GM18526 (cell line): ENCODE measurements around the gene GIMAP5.

Experiments
- POLR2A ChIP-seq: IDR thresholded peaks from 3 replicates; pipeline ENCODE4 v1.6.1; 2011; ENCODE audit not compliant: insufficient read length; ENCODE audit errors: extremely low read depth

The GIMAP5 gene

DNA sequence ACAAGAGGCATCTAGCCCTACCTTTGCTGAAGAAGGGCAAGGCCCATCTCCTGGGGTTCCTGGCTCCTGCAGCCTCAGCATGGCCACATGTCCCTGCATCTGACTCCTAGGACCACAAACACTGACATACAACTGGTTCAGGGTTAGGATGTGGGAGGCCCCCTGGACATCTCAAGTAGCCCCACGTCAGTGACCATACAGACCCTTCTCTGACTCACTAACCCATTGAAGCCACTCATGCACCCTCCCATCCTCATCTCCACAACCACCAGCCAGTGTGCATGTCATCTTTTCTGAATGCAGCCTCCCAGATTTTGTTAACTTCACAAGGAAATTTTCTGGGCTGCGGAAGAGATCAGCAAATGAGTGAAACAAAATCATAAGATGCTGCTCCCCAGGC is 44.7 kb downstream of the GIMAP5 start:
- no peak for TF ChIP-seq POLR2A

GRCh38 chr7:150784120-150784736 is 47.0 kb downstream of the GIMAP5 start:
- no peak for TF ChIP-seq POLR2A

- no peak for TF ChIP-seq POLR2A
These were observed 47.7 kb downstream of the GIMAP5 start for GRCh38 chr7:150784954-150785353.

- no peak for TF ChIP-seq POLR2A
These were observed 50.4 kb downstream of the GIMAP5 start for GRCh38 chr7:150787321-150788281.

DNA sequence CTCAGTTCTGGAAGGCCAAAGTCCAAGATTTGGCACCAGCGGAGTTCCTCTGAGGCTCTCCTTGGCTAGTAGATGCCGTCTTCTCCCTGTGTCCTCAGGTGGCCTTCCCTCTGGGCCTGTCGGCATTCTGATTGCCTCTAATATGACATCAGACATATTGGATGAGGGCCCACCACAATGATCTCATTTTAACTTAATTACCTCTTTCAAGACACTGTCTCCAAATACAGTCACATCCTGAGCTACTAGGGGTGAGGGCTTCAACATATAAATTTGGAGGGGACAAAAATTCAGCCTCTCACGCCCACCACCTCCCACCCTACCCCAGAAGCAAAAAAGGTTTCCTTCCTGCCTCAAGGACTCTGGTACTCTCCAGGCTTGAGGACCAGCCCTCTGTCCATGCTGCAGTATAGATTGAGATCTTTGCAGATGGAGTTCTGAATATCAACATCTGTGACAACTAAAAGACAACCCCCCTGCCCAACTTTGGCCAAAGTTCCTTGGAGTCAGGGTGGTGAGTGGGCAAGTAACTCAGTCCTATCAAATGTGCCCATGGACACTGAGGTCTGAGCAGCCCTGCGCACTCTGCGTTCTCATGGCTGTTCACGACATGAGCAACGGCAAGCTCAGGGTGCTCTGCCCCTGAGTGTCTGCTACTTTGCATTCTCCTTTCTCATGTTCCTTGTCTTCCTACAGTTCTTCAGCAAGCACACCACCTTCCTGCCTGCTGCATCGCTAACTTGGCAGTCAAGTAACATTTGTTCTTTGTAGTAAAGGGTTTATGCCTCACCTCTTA is 51.5 kb downstream of the GIMAP5 start:
- TF ChIP-seq POLR2A, result no peak

GRCh38 chr7:150790416-150791075 is 53.3 kb downstream of the GIMAP5 start:
- no peak for TF ChIP-seq POLR2A

- TF ChIP-seq POLR2A, result no peak
These were observed 54.1 kb downstream of the GIMAP5 start for GRCh38 chr7:150791304-150791703.

- no peak for TF ChIP-seq POLR2A
These were observed 54.7 kb downstream of the GIMAP5 start for GRCh38 chr7:150791746-150792452.
